SK-N-SH treated with all-trans-retinoic acid at 6 μM for 48 hours (cell line): ENCODE measurements around the gene IFT172.

ENCODE experiments used
- ARNTL ChIP-seq: fragments of 450-650 bp; formaldehyde crosslinking; IDR thresholded peaks from 2 replicates; pipeline ENCODE4 v1.5.0; 2020; ENCODE audit warnings: low read depth, mild to moderate bottlenecking, moderate library complexity, borderline replicate concordance
- BACH2 ChIP-seq: fragments of 250-450 bp; sonication (Bioruptor Pico); IDR thresholded peaks from 2 replicates; pipeline ENCODE4 v1.9.0; 2021; ENCODE audit warnings: mild to moderate bottlenecking, borderline replicate concordance
- ESRRG ChIP-seq: fragments of 250-450 bp; sonication (Bioruptor Pico); IDR thresholded peaks from 2 replicates; pipeline ENCODE4 v1.6.1; 2021; ENCODE audit warnings: mild to moderate bottlenecking
- ISL1 ChIP-seq: fragments of 250-450 bp; sonication (Bioruptor Pico); IDR thresholded peaks from 2 replicates; pipeline ENCODE4 v2.1.2; 2022; ENCODE audit warnings: mild to moderate bottlenecking, moderate library complexity
- OSR1 ChIP-seq: fragments of 250-450 bp; sonication (Bioruptor Pico); IDR thresholded peaks from 2 replicates; pipeline ENCODE4 v1.8.0; 2022; ENCODE audit warnings: moderate library complexity, mild to moderate bottlenecking, inconsistent platforms
- PPARA ChIP-seq: fragments of 250-450 bp; sonication (Bioruptor Pico); IDR thresholded peaks from 2 replicates; pipeline ENCODE4 v1.5.0; 2020; ENCODE audit warnings: mild to moderate bottlenecking, borderline replicate concordance
- RARB ChIP-seq: fragments of 250-450 bp; sonication (Bioruptor Pico); IDR thresholded peaks from 2 replicates; pipeline ENCODE4 v1.8.0; 2021; ENCODE audit warnings: mild to moderate bottlenecking, moderate library complexity
- TCF4 ChIP-seq: fragments of 250-450 bp; sonication (Bioruptor Pico); IDR thresholded peaks from 2 replicates; pipeline ENCODE4 v1.8.0; 2021; ENCODE audit warnings: mild to moderate bottlenecking, moderate library complexity, borderline replicate concordance
- ZC3H10 ChIP-seq: fragments of 250-450 bp; sonication (Bioruptor Pico); IDR thresholded peaks from 2 replicates; pipeline ENCODE4 v1.5.1; 2021; ENCODE audit warnings: mild to moderate bottlenecking, moderate library complexity
- ZFP3 ChIP-seq: fragments of 250-450 bp; sonication (Bioruptor Pico); IDR thresholded peaks from 2 replicates; pipeline ENCODE4 v1.5.0; 2020; ENCODE audit warnings: mild to moderate bottlenecking, moderate library complexity
- ZFP30 ChIP-seq: fragments of 450-650 bp; formaldehyde crosslinking; IDR thresholded peaks from 2 replicates; pipeline ENCODE4 v1.5.0; 2022; ENCODE audit warnings: mild to moderate bottlenecking, moderate library complexity
- TF ChIP-seq, protein P1 (sequence below): fragments of 250-450 bp; sonication (Bioruptor Pico); IDR thresholded peaks from 2 replicates; pipeline ENCODE4 v1.8.0; 2020; ENCODE audit warnings: mild to moderate bottlenecking, moderate library complexity, borderline replicate concordance
- TF ChIP-seq, protein P2 (sequence below): fragments of 250-450 bp; sonication (Bioruptor Pico); IDR thresholded peaks from 2 replicates; pipeline ENCODE4 v1.5.0; 2020; ENCODE audit warnings: mild to moderate bottlenecking, moderate library complexity
- TF ChIP-seq, protein P3 (sequence below): fragments of 250-450 bp; sonication (Bioruptor Pico); IDR thresholded peaks from 2 replicates; pipeline ENCODE4 v1.5.1; 2020; ENCODE audit warnings: low read depth, mild to moderate bottlenecking, moderate library complexity

DNA sequence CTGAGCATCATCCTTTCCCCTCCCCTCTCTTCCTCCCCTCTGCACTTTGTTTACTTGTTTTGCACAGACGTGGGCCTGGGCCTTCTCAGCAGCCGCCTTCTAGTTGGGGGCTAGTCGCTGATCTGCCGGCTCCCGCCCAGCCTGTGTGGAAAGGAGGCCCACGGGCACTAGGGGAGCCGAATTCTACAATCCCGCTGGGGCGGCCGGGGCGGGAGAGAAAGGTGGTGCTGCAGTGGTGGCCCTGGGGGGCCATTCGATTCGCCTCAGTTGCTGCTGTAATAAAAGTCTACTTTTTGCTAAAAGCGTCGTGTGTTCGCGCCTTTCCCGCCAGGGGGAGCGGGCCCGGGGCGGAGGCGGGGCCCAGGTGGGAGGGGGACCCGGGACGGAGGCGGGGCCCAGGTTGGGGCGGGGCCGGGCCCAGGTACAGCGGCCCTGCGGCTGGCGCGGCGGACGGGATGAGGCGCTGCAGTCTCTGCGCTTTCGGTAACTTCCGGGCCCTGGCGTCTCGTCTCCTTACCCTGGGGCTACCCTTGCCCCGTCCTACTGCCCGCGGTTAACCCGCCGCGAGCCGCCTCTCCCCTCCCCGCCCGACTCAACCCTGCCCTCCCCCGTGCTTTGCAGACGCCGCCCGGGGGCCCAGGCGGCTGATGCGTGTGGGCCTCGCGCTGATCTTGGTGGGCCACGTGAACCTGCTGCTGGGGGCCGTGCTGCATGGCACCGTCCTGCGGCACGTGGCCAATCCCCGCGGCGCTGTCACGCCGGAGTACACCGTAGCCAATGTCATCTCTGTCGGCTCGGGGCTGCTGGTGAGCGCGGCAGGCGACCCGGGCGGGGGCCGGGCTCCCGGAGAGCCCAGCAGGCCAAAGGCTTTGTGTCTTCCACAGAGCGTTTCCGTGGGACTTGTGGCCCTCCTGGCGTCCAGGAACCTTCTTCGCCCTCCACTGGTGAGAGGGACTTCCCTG lies 47.3 kb downstream of the IFT172 start, which contains the start of gene KRTCAP3:
- TF ChIP-seq, protein P1, sequence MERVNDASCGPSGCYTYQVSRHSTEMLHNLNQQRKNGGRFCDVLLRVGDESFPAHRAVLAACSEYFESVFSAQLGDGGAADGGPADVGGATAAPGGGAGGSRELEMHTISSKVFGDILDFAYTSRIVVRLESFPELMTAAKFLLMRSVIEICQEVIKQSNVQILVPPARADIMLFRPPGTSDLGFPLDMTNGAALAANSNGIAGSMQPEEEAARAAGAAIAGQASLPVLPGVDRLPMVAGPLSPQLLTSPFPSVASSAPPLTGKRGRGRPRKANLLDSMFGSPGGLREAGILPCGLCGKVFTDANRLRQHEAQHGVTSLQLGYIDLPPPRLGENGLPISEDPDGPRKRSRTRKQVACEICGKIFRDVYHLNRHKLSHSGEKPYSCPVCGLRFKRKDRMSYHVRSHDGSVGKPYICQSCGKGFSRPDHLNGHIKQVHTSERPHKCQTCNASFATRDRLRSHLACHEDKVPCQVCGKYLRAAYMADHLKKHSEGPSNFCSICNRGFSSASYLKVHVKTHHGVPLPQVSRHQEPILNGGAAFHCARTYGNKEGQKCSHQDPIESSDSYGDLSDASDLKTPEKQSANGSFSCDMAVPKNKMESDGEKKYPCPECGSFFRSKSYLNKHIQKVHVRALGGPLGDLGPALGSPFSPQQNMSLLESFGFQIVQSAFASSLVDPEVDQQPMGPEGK (CRISPR knock-in tag), result no peak
- TF ChIP-seq, protein P2, sequence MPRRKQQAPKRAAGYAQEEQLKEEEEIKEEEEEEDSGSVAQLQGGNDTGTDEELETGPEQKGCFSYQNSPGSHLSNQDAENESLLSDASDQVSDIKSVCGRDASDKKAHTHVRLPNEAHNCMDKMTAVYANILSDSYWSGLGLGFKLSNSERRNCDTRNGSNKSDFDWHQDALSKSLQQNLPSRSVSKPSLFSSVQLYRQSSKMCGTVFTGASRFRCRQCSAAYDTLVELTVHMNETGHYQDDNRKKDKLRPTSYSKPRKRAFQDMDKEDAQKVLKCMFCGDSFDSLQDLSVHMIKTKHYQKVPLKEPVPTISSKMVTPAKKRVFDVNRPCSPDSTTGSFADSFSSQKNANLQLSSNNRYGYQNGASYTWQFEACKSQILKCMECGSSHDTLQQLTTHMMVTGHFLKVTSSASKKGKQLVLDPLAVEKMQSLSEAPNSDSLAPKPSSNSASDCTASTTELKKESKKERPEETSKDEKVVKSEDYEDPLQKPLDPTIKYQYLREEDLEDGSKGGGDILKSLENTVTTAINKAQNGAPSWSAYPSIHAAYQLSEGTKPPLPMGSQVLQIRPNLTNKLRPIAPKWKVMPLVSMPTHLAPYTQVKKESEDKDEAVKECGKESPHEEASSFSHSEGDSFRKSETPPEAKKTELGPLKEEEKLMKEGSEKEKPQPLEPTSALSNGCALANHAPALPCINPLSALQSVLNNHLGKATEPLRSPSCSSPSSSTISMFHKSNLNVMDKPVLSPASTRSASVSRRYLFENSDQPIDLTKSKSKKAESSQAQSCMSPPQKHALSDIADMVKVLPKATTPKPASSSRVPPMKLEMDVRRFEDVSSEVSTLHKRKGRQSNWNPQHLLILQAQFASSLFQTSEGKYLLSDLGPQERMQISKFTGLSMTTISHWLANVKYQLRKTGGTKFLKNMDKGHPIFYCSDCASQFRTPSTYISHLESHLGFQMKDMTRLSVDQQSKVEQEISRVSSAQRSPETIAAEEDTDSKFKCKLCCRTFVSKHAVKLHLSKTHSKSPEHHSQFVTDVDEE (CRISPR knock-in tag), result no peak
- TF ChIP-seq ARNTL (CRISPR knock-in tag), result no peak
- TF ChIP-seq ZFP3, result no peak
- TF ChIP-seq ISL1 (CRISPR knock-in tag), result no peak
- TF ChIP-seq OSR1 (CRISPR knock-in tag), result no peak
- TF ChIP-seq TCF4, result no peak
- TF ChIP-seq ZFP30, result no peak
- no peak for TF ChIP-seq PPARA (CRISPR knock-in tag)
- no peak for TF ChIP-seq ESRRG
- no peak for TF ChIP-seq BACH2 (CRISPR knock-in tag)
- TF ChIP-seq RARB (CRISPR knock-in tag), result no peak
- TF ChIP-seq ZC3H10 (CRISPR knock-in tag), result no peak
- TF ChIP-seq, protein P3, sequence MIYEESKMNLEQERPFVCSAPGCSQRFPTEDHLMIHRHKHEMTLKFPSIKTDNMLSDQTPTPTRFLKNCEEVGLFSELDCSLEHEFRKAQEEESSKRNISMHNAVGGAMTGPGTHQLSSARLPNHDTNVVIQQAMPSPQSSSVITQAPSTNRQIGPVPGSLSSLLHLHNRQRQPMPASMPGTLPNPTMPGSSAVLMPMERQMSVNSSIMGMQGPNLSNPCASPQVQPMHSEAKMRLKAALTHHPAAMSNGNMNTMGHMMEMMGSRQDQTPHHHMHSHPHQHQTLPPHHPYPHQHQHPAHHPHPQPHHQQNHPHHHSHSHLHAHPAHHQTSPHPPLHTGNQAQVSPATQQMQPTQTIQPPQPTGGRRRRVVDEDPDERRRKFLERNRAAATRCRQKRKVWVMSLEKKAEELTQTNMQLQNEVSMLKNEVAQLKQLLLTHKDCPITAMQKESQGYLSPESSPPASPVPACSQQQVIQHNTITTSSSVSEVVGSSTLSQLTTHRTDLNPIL (CRISPR knock-in tag), result no peak
